Ureter (tissue), 1 donor: Measurements from ENCODE around the gene RIPOR2. TPM values are rescaled to one million over a fixed set of nuclear protein-coding genes. Genes with fewer than 3 reads are reported as not detected.
"Not testable (repeated sequence)": the region's sequence is repeated elsewhere in the genome, so short reads cannot be mapped to it uniquely, and the experiment has no call there.

ENCODE experiments used
- DNase-seq: peaks from one replicate; pipeline ENCODE4 v3.0.0-alpha.2; 2020; ENCODE audit warnings: low spot score
- total RNA-seq: library from RNA; stranded (reverse); gene quantifications from one replicate; pipeline ENCODE4 v1.2.4, GENCODE V29; 2023
- donor health status: DM: yes; HTN: yes; CAD: no.

The RIPOR2 gene
- total RNA-seq, 1 donor from 2014 or later, result 12.1 TPM

- DNase-seq, result not testable (repeated sequence)
These were observed 170.6 kb downstream of the RIPOR2 start for GRCh38 chr6:24764833-24765828.

GRCh38 chr6:24763578-24763977 lies 172.2 kb downstream of the RIPOR2 start:
- peak; percentile 58 for DNase-seq

GRCh38 chr6:24761851-24762250 lies 173.9 kb downstream of the RIPOR2 start:
- no peak for DNase-seq

- DNase-seq, result no peak
These were observed 174.4 kb downstream of the RIPOR2 start for GRCh38 chr6:24761193-24761835.

GRCh38 chr6:24760210-24760609 lies 175.6 kb downstream of the RIPOR2 start:
- DNase-seq, result no peak

GRCh38 chr6:24759718-24760117 lies 176.0 kb downstream of the RIPOR2 start:
- no peak for DNase-seq

DNA sequence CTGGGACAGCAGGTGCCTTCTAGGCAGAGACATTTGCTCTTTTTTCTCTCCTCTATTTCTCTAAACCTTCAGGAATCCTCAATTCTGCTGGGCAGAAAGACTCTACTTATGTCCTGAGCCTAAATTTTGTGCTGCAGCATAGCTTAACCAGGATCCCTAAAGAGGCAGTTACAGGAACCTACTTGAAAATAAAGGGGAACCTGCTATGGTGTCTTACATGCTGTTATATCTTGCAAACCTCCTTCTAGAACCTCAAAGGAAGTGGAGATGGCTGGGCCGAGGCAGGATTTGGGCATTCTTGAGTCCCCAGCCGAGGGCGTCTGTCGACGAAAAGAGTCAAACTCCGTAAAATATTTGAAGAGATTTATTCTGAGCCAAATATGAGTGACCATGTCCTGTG lies 178.1 kb downstream of the RIPOR2 start:
- DNase-seq, result no peak

- no peak for DNase-seq
These were observed 180.5 kb downstream of the RIPOR2 start for GRCh38 chr6:24755279-24755678.

GRCh38 chr6:24754378-24754777 lies 181.4 kb downstream of the RIPOR2 start:
- DNase-seq, result not testable (repeated sequence)

Other genes starting within 250 kb of the RIPOR2 start
- gene C6orf62, start 216.8 kb downstream of the RIPOR2 start, total RNA-seq, result 111 TPM
- 67.5 TPM for gene GMNN, start 161.0 kb downstream of the RIPOR2 start, total RNA-seq
- gene ARMH2, start 137.0 kb downstream of the RIPOR2 start, total RNA-seq, result not detected